ENCODE results near the gene SEC11A. TPM values are rescaled to one million over a fixed set of nuclear protein-coding genes. Genes with fewer than 3 reads are reported as not detected.
A peak's percentile ranks its signal among the peaks of the same experiment; 100 is the strongest.
"Not testable (repeated sequence)": the region's sequence is repeated elsewhere in the genome, so short reads cannot be mapped to it uniquely, and the experiment has no call there.

Gene SEC11A
- total RNA-seq, result 115 and 117 TPM in 2 replicates

GRCh38 chr15:84716036-84716732, at the start of gene SEC11A:
TSS of gene SEC11A (minus strand) at chr15:84716139. CDS start at chr15:84716075, 64 bp downstream.
- Mint-ChIP-seq H3K36me3 (ENCODE audit: low read depth) (peaks cover 33% of the 10 kb centered on the region), H3K27me3 (ENCODE audit: low read depth) (no peaks in the 10 kb centered on the region), H3K4me3 (ENCODE audit: low read depth) (peak within 1 kb of the TSS; percentile 92), H3K4me1 (ENCODE audit: low read depth) (peaks cover 32% of the 10 kb centered on the region), H3K27ac (peak within 1 kb of the TSS; percentile 89), H3K9me3 (no peaks in the 10 kb centered on the region)
- intact Hi-C loops (cut with micrococcal nuclease), result loop anchor here (1.0 kb wide), 4 partner anchors 13 to 45 kb away; no protein-coding TSS in a partner anchor
- DNase-seq (ENCODE audit: low spot score), result peak; percentile 89

DNA sequence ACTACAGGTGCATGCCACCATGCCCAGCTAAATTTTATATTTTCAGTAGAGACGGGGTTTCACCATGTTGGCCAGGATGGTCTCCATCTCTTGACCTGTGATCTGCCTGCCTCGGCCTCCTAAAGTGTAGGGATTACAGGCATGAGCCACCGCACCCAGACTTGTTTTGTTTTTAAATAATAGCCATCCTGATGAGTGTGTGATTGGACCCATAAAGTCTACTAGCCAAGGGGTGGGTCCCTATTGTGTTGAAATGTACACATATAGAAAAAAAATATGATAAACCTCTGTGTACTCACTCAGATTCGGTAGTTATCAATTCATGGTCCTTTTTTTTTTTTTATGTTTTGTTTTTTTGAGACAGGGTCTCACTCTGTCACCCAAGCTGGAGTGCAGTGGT, 49.7 kb upstream of the SEC11A start:
- H3K4me3 Mint-ChIP-seq (ENCODE audit: low read depth), result no peak overlapping the region
- no peak overlapping the region for H3K27ac Mint-ChIP-seq
- H3K9me3 Mint-ChIP-seq, result no peaks in the 10 kb centered on the region
- peaks cover 23% of the 10 kb centered on the region for H3K4me1 Mint-ChIP-seq (ENCODE audit: low read depth)
- peaks cover 50% of the 10 kb centered on the region for H3K36me3 Mint-ChIP-seq (ENCODE audit: low read depth)
- DNase-seq (ENCODE audit: low spot score), result no peak
- H3K27me3 Mint-ChIP-seq (ENCODE audit: low read depth), result no peaks in the 10 kb centered on the region
- intact Hi-C loops (cut with micrococcal nuclease), result no loop called here

DNA sequence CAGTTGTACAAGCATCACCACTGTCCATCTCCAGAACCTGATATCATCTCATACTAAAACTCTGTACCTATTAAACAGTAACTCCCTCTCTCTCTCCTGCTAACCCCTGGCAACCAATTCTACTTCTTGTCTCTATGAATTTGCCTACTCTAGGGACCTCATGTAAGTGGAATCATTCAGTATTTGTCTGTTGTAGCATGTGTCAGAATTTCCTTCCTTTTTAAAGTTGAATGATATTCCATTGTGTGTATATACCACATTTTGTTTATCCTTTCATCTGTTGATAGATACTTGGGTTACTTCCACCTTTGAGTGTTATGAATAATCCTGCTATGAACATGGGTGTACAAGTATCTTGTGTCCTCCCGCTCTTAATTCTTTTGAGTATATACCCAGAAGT, 49.0 kb upstream of the SEC11A start:
- H3K27ac Mint-ChIP-seq, result peak overlapping the region; percentile 67
- no peaks in the 10 kb centered on the region for H3K9me3 Mint-ChIP-seq
- peaks cover 45% of the 10 kb centered on the region for H3K36me3 Mint-ChIP-seq (ENCODE audit: low read depth)
- intact Hi-C loops (cut with micrococcal nuclease), result loop anchor here (5.0 kb wide), 2 partner anchors 163 to 777 kb away; partner anchors contain the start of gene ZSCAN2
- no peak overlapping the region for H3K4me3 Mint-ChIP-seq (ENCODE audit: low read depth)
- DNase-seq (ENCODE audit: low spot score), result no peak
- no peaks in the 10 kb centered on the region for H3K27me3 Mint-ChIP-seq (ENCODE audit: low read depth)
- H3K4me1 Mint-ChIP-seq (ENCODE audit: low read depth), result peaks cover 23% of the 10 kb centered on the region

DNA sequence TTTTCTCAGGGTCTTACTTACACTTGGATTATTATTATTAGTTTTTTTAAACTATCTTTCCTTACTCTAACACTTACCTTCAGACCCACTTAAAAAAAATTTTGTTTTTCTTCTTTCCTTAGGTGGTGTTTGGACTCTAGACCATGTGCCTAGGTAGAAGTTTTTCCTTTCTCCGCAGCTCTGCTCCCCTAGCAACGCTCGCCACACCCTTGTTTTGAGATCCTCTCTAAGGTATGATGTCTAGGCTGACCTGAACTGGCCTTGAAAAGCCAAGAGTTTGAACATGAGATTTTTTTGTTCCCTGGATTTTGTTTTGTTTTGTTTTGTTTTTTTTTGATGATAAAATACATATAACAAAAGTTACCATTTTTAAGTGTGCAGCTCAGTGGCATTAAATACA, 48.6 kb upstream of the SEC11A start:
- Mint-ChIP-seq H3K27ac (peak overlapping the region; percentile 51), H3K4me1 (ENCODE audit: low read depth) (peaks cover 24% of the 10 kb centered on the region), H3K9me3 (no peaks in the 10 kb centered on the region), H3K36me3 (ENCODE audit: low read depth) (peaks cover 42% of the 10 kb centered on the region), H3K4me3 (ENCODE audit: low read depth) (no peak overlapping the region), H3K27me3 (ENCODE audit: low read depth) (no peaks in the 10 kb centered on the region)
- no peak for DNase-seq (ENCODE audit: low spot score)
- intact Hi-C loops (cut with micrococcal nuclease), result loop anchor here (5.0 kb wide), 2 partner anchors 162 to 778 kb away; partner anchors contain the start of gene ZSCAN2

GRCh38 chr15:84762840-84763572, 47.1 kb upstream of the SEC11A start:
- DNase-seq (ENCODE audit: low spot score), result no peak
- Mint-ChIP-seq H3K27me3 (ENCODE audit: low read depth) (no peaks in the 10 kb centered on the region), H3K9me3 (no peaks in the 10 kb centered on the region), H3K4me1 (ENCODE audit: low read depth) (peaks cover 27% of the 10 kb centered on the region), H3K36me3 (ENCODE audit: low read depth) (peaks cover 31% of the 10 kb centered on the region), H3K27ac (no peak overlapping the region), H3K4me3 (ENCODE audit: low read depth) (no peak overlapping the region)
- intact Hi-C loops (cut with micrococcal nuclease), result loop anchor here (5.0 kb wide), 2 partner anchors 161 to 779 kb away; partner anchors contain the start of gene ZSCAN2

DNA sequence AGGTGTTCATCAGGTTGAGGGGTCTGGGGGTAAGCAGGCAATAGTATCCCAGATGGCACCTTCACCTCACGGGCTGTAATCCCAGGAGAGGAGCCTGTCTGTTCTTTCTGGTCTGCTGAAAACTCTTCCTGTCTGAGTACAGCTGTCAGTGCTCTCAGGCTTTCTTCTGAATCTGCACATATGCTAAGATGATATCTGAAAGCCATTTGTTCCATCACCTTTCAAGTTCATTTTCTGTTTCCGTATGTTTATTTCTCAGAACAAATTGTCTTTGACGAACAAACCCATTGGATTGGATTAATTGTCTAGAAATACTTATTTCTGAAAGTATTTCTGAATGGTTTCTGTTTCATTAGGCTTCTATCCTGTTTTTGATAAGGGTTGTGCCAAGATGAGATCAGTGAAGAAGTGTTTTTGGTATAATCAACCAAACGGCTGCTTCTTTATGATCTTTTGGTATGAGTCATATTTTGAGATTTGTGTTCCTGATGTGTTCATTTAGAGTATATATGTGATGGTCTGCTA, 45.7 kb upstream of the SEC11A start:
- no peaks in the 10 kb centered on the region for H3K9me3 Mint-ChIP-seq
- H3K4me3 Mint-ChIP-seq (ENCODE audit: low read depth), result no peak overlapping the region
- intact Hi-C loops (cut with micrococcal nuclease), result loop anchor here (1.0 to 5.0 kb wide), 6 partner anchors 12 to 781 kb away; partner anchors contain the start of genes SEC11A, WDR73 and ZSCAN2
- DNase-seq (ENCODE audit: low spot score), result no peak
- H3K27ac Mint-ChIP-seq, result no peak overlapping the region
- peaks cover 30% of the 10 kb centered on the region for H3K4me1 Mint-ChIP-seq (ENCODE audit: low read depth)
- no peaks in the 10 kb centered on the region for H3K27me3 Mint-ChIP-seq (ENCODE audit: low read depth)
- peaks cover 23% of the 10 kb centered on the region for H3K36me3 Mint-ChIP-seq (ENCODE audit: low read depth)

- H3K27ac Mint-ChIP-seq, result no peak overlapping the region
- no peak for DNase-seq (ENCODE audit: low spot score)
- intact Hi-C loops (cut with micrococcal nuclease), result loop anchor here (2.0 to 5.0 kb wide), 3 partner anchors 105 to 782 kb away; partner anchors contain the start of genes WDR73 and ZSCAN2
- no peaks in the 10 kb centered on the region for H3K27me3 Mint-ChIP-seq (ENCODE audit: low read depth)
- peaks cover 31% of the 10 kb centered on the region for H3K4me1 Mint-ChIP-seq (ENCODE audit: low read depth)
- no peaks in the 10 kb centered on the region for H3K9me3 Mint-ChIP-seq
- no peak overlapping the region for H3K4me3 Mint-ChIP-seq (ENCODE audit: low read depth)
- H3K36me3 Mint-ChIP-seq (ENCODE audit: low read depth), result peaks cover 20% of the 10 kb centered on the region
Measured at GRCh38 chr15:84760219-84760618, 44.3 kb upstream of the SEC11A start.

DNA sequence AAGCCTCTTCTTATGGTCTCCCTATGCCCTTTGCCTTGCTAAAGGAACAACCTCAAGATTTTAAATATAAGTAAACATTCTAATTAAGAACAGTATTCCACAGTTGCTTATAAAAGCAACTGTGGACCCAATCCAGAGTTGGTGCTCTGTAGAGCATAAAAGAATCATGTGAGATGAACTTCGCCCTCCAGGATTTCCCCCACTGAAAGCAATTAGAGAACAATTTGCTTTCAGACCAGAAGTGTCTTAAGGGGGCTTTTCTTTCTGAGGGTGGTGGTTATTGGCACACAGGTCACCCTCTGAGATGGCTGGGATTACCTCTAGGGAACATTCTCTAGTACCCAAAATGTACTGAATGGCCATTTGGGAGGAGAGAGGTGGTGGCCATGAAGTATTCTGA, 43.1 kb upstream of the SEC11A start:
- H3K9me3 Mint-ChIP-seq, result no peaks in the 10 kb centered on the region
- intact Hi-C loops (cut with micrococcal nuclease), result no loop called here
- H3K4me3 Mint-ChIP-seq (ENCODE audit: low read depth), result no peak overlapping the region
- peak overlapping the region; percentile 60 for H3K27ac Mint-ChIP-seq
- H3K27me3 Mint-ChIP-seq (ENCODE audit: low read depth), result no peaks in the 10 kb centered on the region
- no peak for DNase-seq (ENCODE audit: low spot score)
- peaks cover 13% of the 10 kb centered on the region for H3K36me3 Mint-ChIP-seq (ENCODE audit: low read depth)
- peaks cover 23% of the 10 kb centered on the region for H3K4me1 Mint-ChIP-seq (ENCODE audit: low read depth)

DNA sequence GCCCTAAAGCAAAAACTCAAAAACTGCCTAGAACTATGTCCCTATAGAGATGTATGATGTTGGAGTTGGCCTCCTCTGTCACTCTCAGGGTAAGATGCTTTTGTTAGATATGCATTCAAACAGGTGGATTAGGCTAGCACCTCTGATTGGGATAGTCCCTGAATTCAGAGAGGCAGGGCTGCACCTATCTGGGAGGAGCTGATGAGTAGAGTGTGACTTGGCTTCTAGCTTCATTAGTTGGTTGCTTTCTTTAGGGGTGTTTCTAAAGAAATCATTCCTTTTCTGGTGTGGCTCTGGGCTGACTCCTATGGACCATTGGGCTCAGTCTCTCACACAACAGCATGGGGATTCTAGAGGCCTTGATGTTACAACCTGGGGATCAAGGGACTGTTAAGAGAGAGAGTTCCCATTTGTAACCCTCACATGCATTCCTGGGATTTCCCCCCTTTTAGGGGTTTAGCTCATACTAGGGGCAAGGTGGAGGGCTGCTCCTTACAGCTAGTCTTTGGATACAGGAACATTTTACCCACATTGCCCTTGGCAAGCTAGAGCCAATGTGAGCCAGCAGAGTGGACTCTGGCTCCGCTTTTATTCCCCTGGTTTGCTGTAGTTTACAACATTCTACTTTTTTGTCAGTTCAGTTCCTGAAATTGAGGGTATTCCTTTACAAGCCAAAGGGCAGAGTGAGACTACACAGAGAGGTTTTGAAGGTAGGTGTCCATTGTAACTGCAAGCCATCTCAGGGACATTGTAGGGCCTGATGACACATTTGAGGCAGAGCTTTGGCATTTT, 40.0 kb upstream of the SEC11A start:
- intact Hi-C loops (cut with micrococcal nuclease), result no loop called here
- Mint-ChIP-seq H3K4me1 (ENCODE audit: low read depth) (peaks cover 36% of the 10 kb centered on the region), H3K27ac (peak overlapping the region; percentile 20), H3K9me3 (no peaks in the 10 kb centered on the region), H3K27me3 (ENCODE audit: low read depth) (no peaks in the 10 kb centered on the region), H3K4me3 (ENCODE audit: low read depth) (no peak overlapping the region), H3K36me3 (ENCODE audit: low read depth) (peaks cover 30% of the 10 kb centered on the region)
- DNase-seq (ENCODE audit: low spot score), result no peak

DNA sequence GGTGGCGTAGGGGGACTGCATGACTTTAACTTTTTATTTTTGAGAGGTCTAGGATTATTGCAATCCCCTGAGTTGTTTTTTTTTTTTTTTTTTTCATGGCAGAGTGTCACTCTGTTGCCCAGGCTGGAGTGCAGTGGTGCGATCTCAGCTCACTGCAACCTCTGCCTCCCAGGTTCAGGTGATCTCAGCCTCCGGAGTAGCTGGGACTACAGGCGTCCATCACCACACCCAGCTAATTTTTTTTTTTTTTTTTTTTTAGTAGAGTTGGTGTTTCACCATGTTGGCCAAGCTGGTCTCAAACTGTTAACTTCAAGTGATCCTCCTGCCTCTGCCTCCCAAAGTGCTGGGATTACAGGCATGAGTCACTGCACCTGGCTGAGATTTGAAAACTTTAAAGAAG, 39.0 kb upstream of the SEC11A start:
- H3K4me1 Mint-ChIP-seq (ENCODE audit: low read depth), result peaks cover 45% of the 10 kb centered on the region
- H3K4me3 Mint-ChIP-seq (ENCODE audit: low read depth); H3K9me3 Mint-ChIP-seq; intact Hi-C loops (cut with micrococcal nuclease); DNase-seq (ENCODE audit: low spot score); H3K27ac Mint-ChIP-seq; H3K27me3 Mint-ChIP-seq (ENCODE audit: low read depth): not testable (repeated sequence)
- peaks cover 36% of the 10 kb centered on the region for H3K36me3 Mint-ChIP-seq (ENCODE audit: low read depth)

DNA sequence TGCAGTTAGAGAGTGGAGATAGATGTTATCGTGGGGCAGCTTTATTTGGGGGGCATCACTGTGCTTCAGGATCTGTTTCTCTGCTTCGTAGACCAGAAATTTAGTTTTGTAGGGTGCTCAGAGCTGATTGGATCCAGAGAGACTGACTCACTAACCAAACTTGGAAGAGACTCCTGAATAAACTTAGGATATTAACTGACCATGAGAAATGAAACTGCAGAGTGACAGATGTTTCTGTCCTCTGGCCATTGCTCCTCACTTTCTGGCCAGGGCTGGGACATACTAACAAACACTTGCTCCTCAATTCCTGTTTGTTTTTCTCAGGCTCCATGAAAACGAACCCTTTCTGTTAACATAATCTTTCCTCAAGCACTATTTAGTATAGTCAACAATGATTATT, 36.8 kb upstream of the SEC11A start:
- H3K27me3 Mint-ChIP-seq (ENCODE audit: low read depth), result no peaks in the 10 kb centered on the region
- no peak for DNase-seq (ENCODE audit: low spot score)
- H3K27ac Mint-ChIP-seq, result no peak overlapping the region
- no peak overlapping the region for H3K4me3 Mint-ChIP-seq (ENCODE audit: low read depth)
- H3K9me3 Mint-ChIP-seq, result no peaks in the 10 kb centered on the region
- peaks cover 43% of the 10 kb centered on the region for H3K4me1 Mint-ChIP-seq (ENCODE audit: low read depth)
- H3K36me3 Mint-ChIP-seq (ENCODE audit: low read depth), result peaks cover 39% of the 10 kb centered on the region
- intact Hi-C loops (cut with micrococcal nuclease), result no loop called here

DNA sequence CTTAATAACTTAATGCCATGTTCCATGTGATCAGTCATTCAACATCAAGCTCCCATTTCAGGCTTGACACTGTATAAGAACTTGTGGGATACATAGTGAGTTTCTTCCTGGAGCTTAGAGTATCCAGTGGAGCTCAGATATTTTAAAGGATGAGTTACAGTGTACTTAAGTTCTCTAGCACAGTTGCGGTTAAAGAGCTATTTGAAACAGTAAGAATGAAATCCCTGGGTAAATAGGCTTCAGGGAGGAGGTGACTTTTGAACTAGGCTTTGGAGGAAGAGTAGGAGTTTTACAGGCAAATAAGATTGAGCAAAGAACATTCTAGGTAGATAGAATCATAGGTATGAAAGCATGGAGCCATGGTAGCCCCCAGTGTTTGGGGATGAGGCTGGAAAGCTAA, 36.3 kb upstream of the SEC11A start:
- peaks cover 43% of the 10 kb centered on the region for H3K36me3 Mint-ChIP-seq (ENCODE audit: low read depth)
- intact Hi-C loops (cut with micrococcal nuclease), result no loop called here
- H3K4me3 Mint-ChIP-seq (ENCODE audit: low read depth), result no peak overlapping the region

More for the DNA sequence above, 36.3 kb upstream of the SEC11A start:
- no peaks in the 10 kb centered on the region for H3K9me3 Mint-ChIP-seq
- peak overlapping the region; percentile 8 for H3K27ac Mint-ChIP-seq
- no peak for DNase-seq (ENCODE audit: low spot score)
- H3K27me3 Mint-ChIP-seq (ENCODE audit: low read depth), result no peaks in the 10 kb centered on the region
- H3K4me1 Mint-ChIP-seq (ENCODE audit: low read depth), result peaks cover 48% of the 10 kb centered on the region
